Dendritic cell treated with granulocyte-macrophage colony-stimulating factor and Interleukin-4, amounts not matched to agents 40 ng/mL and 50 ng/mL, for 4 days (primary cell): ENCODE data around the gene SSBP1.

Experiments used
- H3K27ac Mint-ChIP-seq: one replicate; pipeline ENCODE4 v1.8.0; 2022; ENCODE audit warnings: mild to moderate bottlenecking, mixed read lengths
- H3K27me3 Mint-ChIP-seq: one replicate; pipeline ENCODE4 v1.8.0; 2022; ENCODE audit warnings: mild to moderate bottlenecking, mixed read lengths
- H3K36me3 Mint-ChIP-seq: one replicate; pipeline ENCODE4 v1.8.0; 2022; ENCODE audit warnings: low read depth, mixed read lengths
- H3K4me1 Mint-ChIP-seq: one replicate; pipeline ENCODE4 v1.8.0; 2022; ENCODE audit warnings: low read depth, mixed read lengths
- H3K4me3 Mint-ChIP-seq: one replicate; pipeline ENCODE4 v1.8.0; 2022; ENCODE audit warnings: mild to moderate bottlenecking, moderate library complexity, mixed read lengths
- H3K9me3 Mint-ChIP-seq: one replicate; pipeline ENCODE4 v1.8.0; 2022; ENCODE audit warnings: mixed read lengths
- intact Hi-C: fragments of 100-400 bp; cut with micrococcal nuclease; formaldehyde crosslinking; loops from one replicate; pipeline ENCODE4 v1.15.0; 2022

Gene SSBP1

GRCh38 chr7:141701489-141702046 is 36.6 kb upstream of the SSBP1 start:
- intact Hi-C loops = loop anchor here (5.0 kb wide), 1 partner anchor 36 kb away; the partner anchor contains the start of gene SSBP1
- Mint-ChIP-seq H3K27ac (peak overlapping the region; percentile 61), H3K36me3 (peaks cover 17% of the 10 kb centered on the region), H3K9me3 (no peaks in the 10 kb centered on the region), H3K4me1 (peaks cover 50% of the 10 kb centered on the region), H3K4me3 (peak overlapping the region; percentile 77), H3K27me3 (peaks cover 14% of the 10 kb centered on the region)

- H3K9me3 Mint-ChIP-seq = no peaks in the 10 kb centered on the region
- peaks cover 17% of the 10 kb centered on the region for H3K36me3 Mint-ChIP-seq
- H3K4me1 Mint-ChIP-seq = peaks cover 45% of the 10 kb centered on the region
- intact Hi-C loops = loop anchor here (5.0 kb wide), 1 partner anchor 35 kb away; the partner anchor contains the start of gene SSBP1
- H3K27me3 Mint-ChIP-seq = peaks cover 14% of the 10 kb centered on the region
- peak within 1 kb of the TSS; percentile 77 for H3K4me3 Mint-ChIP-seq
- peak within 1 kb of the TSS; percentile 61 for H3K27ac Mint-ChIP-seq
Observed at GRCh38 chr7:141702047-141702567, 36.1 kb upstream of the SSBP1 start, which contains the start of gene DENND11. Gene DENND11, minus strand, starts transcription at chr7:141702166. Its CDS starts 13 bp downstream, at chr7:141702153.

DNA sequence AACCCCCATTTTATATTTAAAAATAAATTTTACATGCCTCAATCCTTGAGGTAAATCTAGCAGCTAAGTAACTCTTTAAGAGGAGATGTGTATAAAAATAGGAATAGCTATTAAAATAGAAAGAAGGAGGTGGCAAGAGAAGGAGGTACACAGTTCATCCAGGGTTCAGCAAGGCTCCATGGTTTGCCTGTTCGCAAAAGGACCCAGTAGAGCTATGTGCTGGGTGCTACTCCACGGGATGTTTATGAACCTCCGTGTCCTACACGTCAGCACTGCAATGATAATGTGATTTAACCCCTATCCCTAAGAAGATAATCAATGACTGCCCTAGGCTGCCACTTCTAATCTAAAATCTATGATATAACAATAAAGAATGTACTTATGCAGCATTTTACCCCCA is 35.3 kb upstream of the SSBP1 start:
- Mint-ChIP-seq H3K9me3 (no peaks in the 10 kb centered on the region), H3K27ac (no peak overlapping the region), H3K4me3 (no peak overlapping the region), H3K27me3 (peaks cover 14% of the 10 kb centered on the region), H3K36me3 (peaks cover 14% of the 10 kb centered on the region), H3K4me1 (peaks cover 38% of the 10 kb centered on the region)
- intact Hi-C loops = loop anchor here (5.0 kb wide), 1 partner anchor 34 kb away; the partner anchor contains the start of gene SSBP1

DNA sequence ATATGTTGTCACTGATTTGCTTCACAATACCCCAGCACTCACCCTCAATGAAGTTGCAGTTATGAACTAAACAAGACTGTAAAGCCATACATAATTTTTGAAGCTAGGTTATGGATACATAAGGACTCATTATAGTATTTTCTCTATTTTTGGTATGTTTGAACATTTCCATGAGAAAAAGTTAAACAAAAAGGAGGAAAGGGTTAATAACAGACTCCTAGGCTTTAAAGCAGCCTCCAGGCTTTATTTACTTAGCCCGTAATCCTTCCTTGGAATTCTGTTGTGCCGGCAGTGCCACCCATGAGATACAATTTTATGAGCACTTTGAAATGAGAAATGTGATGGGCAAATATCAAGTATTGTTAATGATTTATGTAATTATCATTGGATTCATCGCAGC is 34.0 kb upstream of the SSBP1 start:
- intact Hi-C loops = loop anchor here (5.0 kb wide), 1 partner anchor 33 kb away; the partner anchor contains the start of gene SSBP1
- peaks cover 8% of the 10 kb centered on the region for H3K36me3 Mint-ChIP-seq
- H3K4me3 Mint-ChIP-seq = no peak overlapping the region

DNA sequence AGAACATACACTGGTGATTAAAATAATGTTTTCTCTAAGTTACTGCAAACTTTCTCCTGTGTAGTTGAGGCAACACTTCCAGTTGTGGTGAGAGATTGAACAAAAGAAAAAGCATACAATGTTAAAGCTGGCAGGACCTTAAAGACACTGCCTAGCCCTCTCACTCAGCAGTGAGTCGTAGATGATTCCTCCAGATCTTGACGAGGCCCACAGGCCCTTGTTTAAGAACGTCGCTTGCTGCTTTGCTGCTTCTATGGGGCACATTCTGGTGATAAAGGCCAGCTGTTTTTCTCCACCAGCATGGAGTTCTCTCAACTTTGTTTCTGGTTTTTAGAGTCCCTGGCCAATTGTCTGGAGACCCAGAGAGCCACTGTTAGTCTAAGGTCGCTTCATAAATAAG is 33.4 kb upstream of the SSBP1 start:
- Mint-ChIP-seq H3K27me3 (peaks cover 14% of the 10 kb centered on the region), H3K27ac (no peak overlapping the region), H3K9me3 (no peaks in the 10 kb centered on the region), H3K36me3 (peaks cover 8% of the 10 kb centered on the region), H3K4me1 (peaks cover 20% of the 10 kb centered on the region), H3K4me3 (no peak overlapping the region)
- intact Hi-C loops = loop anchor here (5.0 kb wide), 1 partner anchor 33 kb away; the partner anchor contains the start of gene SSBP1

More for the DNA sequence above, 34.0 kb upstream of the SSBP1 start:
- no peaks in the 10 kb centered on the region for H3K9me3 Mint-ChIP-seq
- H3K27me3 Mint-ChIP-seq = peaks cover 14% of the 10 kb centered on the region
- no peak overlapping the region for H3K27ac Mint-ChIP-seq
- H3K4me1 Mint-ChIP-seq = peaks cover 26% of the 10 kb centered on the region

GRCh38 chr7:141706239-141707064 is 31.7 kb upstream of the SSBP1 start:
- Mint-ChIP-seq H3K27me3 (peaks cover 8% of the 10 kb centered on the region), H3K4me3 (no peak overlapping the region), H3K27ac (no peak overlapping the region), H3K36me3 (no peaks in the 10 kb centered on the region), H3K4me1 (peaks cover 6% of the 10 kb centered on the region), H3K9me3 (no peaks in the 10 kb centered on the region)
- intact Hi-C loops = no loop called here

GRCh38 chr7:141708351-141708750 is 29.8 kb upstream of the SSBP1 start, which contains the start of gene WEE2:
Gene WEE2, plus strand, starts transcription at chr7:141708353. Its CDS starts 406 bp downstream, at chr7:141708759.
- Mint-ChIP-seq H3K36me3 (no peaks in the 10 kb centered on the region), H3K9me3 (no peaks in the 10 kb centered on the region), H3K27ac (no peak within 1 kb of the TSS), H3K4me1 (no peaks in the 10 kb centered on the region), H3K4me3 (no peak within 1 kb of the TSS), H3K27me3 (peaks cover 4% of the 10 kb centered on the region)
- intact Hi-C loops = no loop called here

- no peaks in the 10 kb centered on the region for H3K36me3 Mint-ChIP-seq
- H3K9me3 Mint-ChIP-seq = no peaks in the 10 kb centered on the region
- no peak overlapping the region for H3K27ac Mint-ChIP-seq
- H3K27me3 Mint-ChIP-seq = no peaks in the 10 kb centered on the region
- H3K4me3 Mint-ChIP-seq = no peak overlapping the region
- H3K4me1 Mint-ChIP-seq = no peaks in the 10 kb centered on the region
- intact Hi-C loops = no loop called here
Observed at GRCh38 chr7:141709318-141709717, 28.8 kb upstream of the SSBP1 start.

DNA sequence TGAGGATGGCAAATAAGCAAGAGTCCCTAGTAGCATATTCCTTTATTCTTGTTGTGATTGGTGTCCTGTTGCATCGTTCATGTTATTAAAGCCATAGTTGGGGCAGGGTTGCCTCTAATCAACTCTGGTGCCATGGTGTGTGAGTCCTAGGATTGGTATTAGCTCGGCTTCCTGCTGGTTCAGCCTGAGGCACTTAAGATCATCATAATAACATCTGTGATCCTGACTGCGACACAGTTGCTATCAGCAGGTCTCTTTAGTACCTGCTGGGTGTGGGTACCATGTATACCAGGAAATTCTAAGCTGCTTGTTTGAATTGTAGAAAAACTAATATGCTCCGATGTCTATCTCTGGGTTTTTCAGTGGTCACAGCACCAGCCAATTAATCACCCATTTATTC is 28.4 kb upstream of the SSBP1 start:
- no peaks in the 10 kb centered on the region for H3K9me3 Mint-ChIP-seq
- no peaks in the 10 kb centered on the region for H3K27me3 Mint-ChIP-seq
- no peak overlapping the region for H3K4me3 Mint-ChIP-seq
- H3K4me1 Mint-ChIP-seq = no peaks in the 10 kb centered on the region
- H3K36me3 Mint-ChIP-seq = no peaks in the 10 kb centered on the region
- no peak overlapping the region for H3K27ac Mint-ChIP-seq
- intact Hi-C loops = no loop called here

DNA sequence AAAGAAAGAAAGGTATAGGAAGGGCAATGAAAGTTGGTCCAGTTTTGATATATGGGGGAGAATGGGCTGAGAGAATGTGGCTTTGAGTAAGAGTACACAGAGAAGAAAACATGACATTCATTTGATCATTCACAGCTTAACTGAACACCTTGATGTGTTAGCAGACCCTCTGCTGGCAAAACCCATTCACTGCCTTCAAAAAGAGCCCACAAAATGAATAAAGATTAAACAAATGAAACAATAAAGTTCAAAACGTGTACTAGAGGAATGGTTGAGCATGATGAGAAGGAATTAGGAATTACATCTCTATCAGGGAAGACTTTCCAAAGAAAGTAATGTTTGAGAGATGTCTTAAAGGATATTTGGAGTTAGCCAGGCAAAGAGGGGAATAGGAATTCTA is 27.9 kb upstream of the SSBP1 start:
- no peaks in the 10 kb centered on the region for H3K27me3 Mint-ChIP-seq
- no peak overlapping the region for H3K4me3 Mint-ChIP-seq
- no peak overlapping the region for H3K27ac Mint-ChIP-seq
- no peaks in the 10 kb centered on the region for H3K4me1 Mint-ChIP-seq
- H3K36me3 Mint-ChIP-seq = no peaks in the 10 kb centered on the region
- intact Hi-C loops = no loop called here
- H3K9me3 Mint-ChIP-seq = no peaks in the 10 kb centered on the region

GRCh38 chr7:141712603-141713255 is 25.4 kb upstream of the SSBP1 start:
- intact Hi-C loops = no loop called here
- Mint-ChIP-seq H3K27me3 (no peaks in the 10 kb centered on the region), H3K27ac (no peak overlapping the region), H3K4me1 (no peaks in the 10 kb centered on the region), H3K36me3 (no peaks in the 10 kb centered on the region), H3K9me3 (no peaks in the 10 kb centered on the region), H3K4me3 (no peak overlapping the region)

GRCh38 chr7:141713890-141714289 is 24.3 kb upstream of the SSBP1 start:
- Mint-ChIP-seq H3K4me1 (no peaks in the 10 kb centered on the region), H3K36me3 (no peaks in the 10 kb centered on the region), H3K4me3 (no peak overlapping the region), H3K27me3 (no peaks in the 10 kb centered on the region), H3K27ac (no peak overlapping the region), H3K9me3 (no peaks in the 10 kb centered on the region)
- intact Hi-C loops = no loop called here

DNA sequence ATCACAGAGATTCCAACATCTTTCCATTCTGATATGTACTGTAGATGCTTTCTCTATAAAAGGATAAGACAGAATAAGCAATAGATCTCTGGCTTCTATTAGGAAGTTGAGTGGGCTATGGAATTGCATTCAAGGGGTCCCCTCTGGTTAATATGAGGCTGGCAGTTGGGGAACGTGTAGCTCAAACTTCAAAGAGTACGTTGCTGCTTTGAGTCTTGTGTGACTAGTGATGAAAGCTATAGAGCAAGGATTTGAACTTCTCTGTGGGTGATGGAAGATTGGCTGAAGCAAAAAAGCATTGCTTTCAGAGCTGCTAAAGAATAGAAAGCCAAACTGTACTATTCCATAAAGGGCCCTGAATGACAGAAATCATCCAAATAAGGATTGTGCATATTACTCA is 23.6 kb upstream of the SSBP1 start:
- H3K4me3 Mint-ChIP-seq = no peak overlapping the region

DNA sequence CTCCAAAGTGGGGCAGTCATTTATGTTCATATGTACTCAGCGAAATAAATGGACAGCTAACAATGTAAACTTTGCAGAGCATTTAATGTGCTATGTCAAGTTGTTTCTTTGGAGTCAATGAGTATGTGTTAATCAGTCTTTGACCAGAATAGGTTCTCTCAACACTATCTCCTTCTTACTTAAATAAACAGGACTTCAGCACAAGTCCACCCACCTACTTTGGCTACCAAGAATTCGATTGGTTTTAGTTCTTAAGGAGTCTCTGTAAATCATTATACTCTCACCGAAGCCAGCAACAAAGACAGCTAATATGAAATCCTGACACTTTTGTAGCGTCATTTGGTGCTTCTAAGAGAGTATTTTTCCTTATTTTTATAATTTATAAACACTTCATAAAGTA is 23.1 kb upstream of the SSBP1 start:
- H3K36me3 Mint-ChIP-seq = no peaks in the 10 kb centered on the region
- H3K27me3 Mint-ChIP-seq = no peaks in the 10 kb centered on the region
- H3K4me3 Mint-ChIP-seq = no peak overlapping the region
- no peak overlapping the region for H3K27ac Mint-ChIP-seq
- intact Hi-C loops = no loop called here
- H3K9me3 Mint-ChIP-seq = no peaks in the 10 kb centered on the region
- no peaks in the 10 kb centered on the region for H3K4me1 Mint-ChIP-seq

More for the DNA sequence above, 23.6 kb upstream of the SSBP1 start:
- H3K9me3 Mint-ChIP-seq = no peaks in the 10 kb centered on the region
- no peaks in the 10 kb centered on the region for H3K27me3 Mint-ChIP-seq
- intact Hi-C loops = no loop called here
- no peaks in the 10 kb centered on the region for H3K4me1 Mint-ChIP-seq
- no peaks in the 10 kb centered on the region for H3K36me3 Mint-ChIP-seq
- no peak overlapping the region for H3K27ac Mint-ChIP-seq
